Neuronal stem cell (in vitro differentiated cells): ENCODE data around the gene MANEAL.

Experiments used
- DNase-seq: peaks from one replicate; pipeline ENCODE4 v3.0.0-alpha.2; 2013; ENCODE audit warnings: low spot score
- H2AFZ ChIP-seq: one replicate; pipeline ENCODE4 v1.6.1; 2013; ENCODE audit warnings: mild to moderate bottlenecking, low read length, inconsistent platforms
- H2AK5ac ChIP-seq: 2 replicates; pipeline ENCODE4 v1.6.1; 2013; ENCODE audit warnings: low read depth, mild to moderate bottlenecking, inconsistent platforms, low read length, moderate library complexity, mixed read lengths
- H2BK120ac ChIP-seq: 2 replicates; pipeline ENCODE4 v1.6.1; 2013; ENCODE audit warnings: low read depth, mild to moderate bottlenecking, inconsistent platforms, low read length, moderate library complexity, mixed read lengths
- H2BK12ac ChIP-seq: one replicate; pipeline ENCODE4 v1.6.1; 2013; ENCODE audit warnings: low read length, inconsistent platforms
- H2BK15ac ChIP-seq: 2 replicates; pipeline ENCODE4 v1.6.1; 2013; ENCODE audit warnings: mild to moderate bottlenecking, low read length, inconsistent platforms, mixed read lengths
- H2BK5ac ChIP-seq: one replicate; pipeline ENCODE4 v1.6.1; 2013; ENCODE audit warnings: inconsistent platforms, mild to moderate bottlenecking, low read length, moderate library complexity
- H3K14ac ChIP-seq: one replicate; pipeline ENCODE4 v1.6.1; 2013; ENCODE audit warnings: low read length, inconsistent platforms
- H3K18ac ChIP-seq: 2 replicates; pipeline ENCODE4 v1.6.1; 2013; ENCODE audit warnings: low read length, inconsistent platforms
- H3K23ac ChIP-seq: 2 replicates; pipeline ENCODE4 v1.6.1; 2013; ENCODE audit warnings: low read depth, mild to moderate bottlenecking, mixed read lengths, low read length, inconsistent platforms; ENCODE audit not compliant: poor library complexity
- H3K27ac ChIP-seq: replicated peaks from 3 replicates; pipeline ENCODE4 v1.5.1; 2013; ENCODE audit warnings: low read length, inconsistent platforms
- H3K27me3 ChIP-seq, 3 experiments: 2 replicates each; pipeline ENCODE4 v1.6.1; 2013; ENCODE audit warnings: low read length in 3 of 3, mild to moderate bottlenecking in 2 of 3, inconsistent platforms in 1 of 3, low read depth in 1 of 3, mixed read lengths in 1 of 3, moderate library complexity in 1 of 3; ENCODE audit not compliant: control insufficient read depth in 3 of 3, insufficient read depth in 3 of 3
- H3K36me3 ChIP-seq, 2 donors: replicated peaks in 1 of 2; 2 replicates each; pipeline ENCODE4 v1.6.1; 2013; ENCODE audit warnings: low read length in 2 of 2; ENCODE audit not compliant: control insufficient read depth in 2 of 2, insufficient read depth in 2 of 2
- H3K4ac ChIP-seq: 2 replicates; pipeline ENCODE4 v1.6.1; 2013; ENCODE audit warnings: inconsistent platforms, mild to moderate bottlenecking, low read length, moderate library complexity
- H3K4me1 ChIP-seq, 2 donors: 1 replicate in 1 of 2; 2 replicates in 1 of 2; pipeline ENCODE4 v1.6.1; 2013; ENCODE audit warnings: low read length in 2 of 2, low read depth in 1 of 2; ENCODE audit not compliant: control insufficient read depth in 2 of 2, insufficient read depth in 1 of 2
- H3K4me2 ChIP-seq: one replicate; pipeline ENCODE4 v1.6.1; 2013; ENCODE audit warnings: mild to moderate bottlenecking, low read length, inconsistent platforms; ENCODE audit not compliant: insufficient read depth, poor library complexity, severe bottlenecking
- H3K4me3 ChIP-seq, 2 donors: 2 replicates each; pipeline ENCODE4 v1.5.1; 2013; ENCODE audit warnings: low read length in 2 of 2, mild to moderate bottlenecking in 2 of 2, inconsistent platforms in 1 of 2, moderate library complexity in 1 of 2
- H3K79me1 ChIP-seq: one replicate; pipeline ENCODE4 v1.6.1; 2013; ENCODE audit warnings: low read depth, mild to moderate bottlenecking, inconsistent platforms, low read length, moderate library complexity
- H3K9ac ChIP-seq: one replicate; pipeline ENCODE4 v1.6.1; 2013; ENCODE audit warnings: mild to moderate bottlenecking, low read depth, low read length, inconsistent platforms; ENCODE audit not compliant: poor library complexity
- H3K9me3 ChIP-seq, 2 donors: replicated peaks in 1 of 2; 2 replicates each; pipeline versions ENCODE3 to v1.6.1; 2013; ENCODE audit warnings: low read length in 2 of 2, mild to moderate bottlenecking in 2 of 2, inconsistent platforms in 1 of 2, low read depth in 1 of 2, mixed read lengths in 1 of 2, moderate library complexity in 1 of 2; ENCODE audit not compliant: control insufficient read depth in 2 of 2, insufficient read depth in 1 of 2
- H4K8ac ChIP-seq: one replicate; pipeline ENCODE4 v1.6.1; 2013; ENCODE audit warnings: low read depth, mild to moderate bottlenecking, inconsistent platforms, low read length, moderate library complexity
- H4K91ac ChIP-seq: one replicate; pipeline ENCODE4 v1.6.1; 2013; ENCODE audit warnings: low read length, low read depth, mild to moderate bottlenecking, inconsistent platforms; ENCODE audit not compliant: poor library complexity
- WGBS, 2 donors: extraction: QIAGEN DNeasy Blood & Tissue Kit; methylation state at CpG; one replicate each; pipeline ENCODE4 v1.1.7; 2013; ENCODE audit warnings: missing lambda C conversion rate in 2 of 2, mixed read lengths in 1 of 2; ENCODE audit not compliant: insufficient read length in 2 of 2, insufficient replicate concordance in 1 of 2; ENCODE audit errors: extremely low coverage in 2 of 2; 5-methylcytosine and 5-hydroxymethylcytosine counted together

MANEAL gene

GRCh38 chr1:37828410-37829074, 34.9 kb downstream of the MANEAL start:
- H3K23ac ChIP-seq = no peak overlapping the region
- no peaks in the 10 kb centered on the region for H3K4me1 ChIP-seq
- no peak overlapping the region for H2BK12ac ChIP-seq
- no peaks in the 10 kb centered on the region for H3K27me3 ChIP-seq
- H2BK120ac ChIP-seq = no peak overlapping the region
- no peak overlapping the region for H3K14ac ChIP-seq
- H2BK5ac ChIP-seq = no peak overlapping the region
- H2BK15ac ChIP-seq = no peak overlapping the region
- no peaks in the 10 kb centered on the region for H3K9me3 ChIP-seq
- H3K36me3 ChIP-seq = peaks cover 10 to 78% of the 10 kb centered on the region in 2 donors
- no peak overlapping the region for H3K9ac ChIP-seq
- no peak overlapping the region for H3K18ac ChIP-seq
- no peaks in the 10 kb centered on the region for H3K79me1 ChIP-seq
- DNase-seq = no peak
- no peak overlapping the region for H2AK5ac ChIP-seq
- no CpG with 5 or more reads among the region's 12 CpGs for WGBS, 2 donors
- no peak overlapping the region for H3K4me3 ChIP-seq
- no peak overlapping the region for H3K27ac ChIP-seq
- no peak overlapping the region for H3K4me2 ChIP-seq
- H4K8ac ChIP-seq = no peak overlapping the region
- H3K4ac ChIP-seq = no peak overlapping the region
- no peak overlapping the region for H2AFZ ChIP-seq
- H4K91ac ChIP-seq = no peak overlapping the region

- Histone ChIP-seq H3K4me3 (no peak overlapping the region), H3K79me1 (no peaks in the 10 kb centered on the region), H4K91ac (no peak overlapping the region), H3K9me3 (no peaks in the 10 kb centered on the region), H3K27me3 (no peaks in the 10 kb centered on the region), H2AK5ac (no peak overlapping the region), H3K36me3 (peaks cover 16 to 84% of the 10 kb centered on the region in 2 donors), H2AFZ (no peak overlapping the region), H3K23ac (no peak overlapping the region), H2BK120ac (no peak overlapping the region), H3K9ac (no peak overlapping the region), H3K14ac (no peak overlapping the region), H3K27ac (no peak overlapping the region), H2BK5ac (no peak overlapping the region), H2BK12ac (no peak overlapping the region), H3K4ac (no peak overlapping the region), H2BK15ac (no peak overlapping the region), H3K18ac (no peak overlapping the region), H4K8ac (no peak overlapping the region), H3K4me1 (no peaks in the 10 kb centered on the region), H3K4me2 (no peak overlapping the region)
- no peak for DNase-seq
- no CpG with 5 or more reads among the region's 4 CpGs for WGBS, 2 donors
Measured at GRCh38 chr1:37831109-37831508, 37.5 kb downstream of the MANEAL start.

- no peak overlapping the region for H4K8ac ChIP-seq
- no peaks in the 10 kb centered on the region for H3K79me1 ChIP-seq
- no peaks in the 10 kb centered on the region for H3K27me3 ChIP-seq
- DNase-seq = no peak
- no peak overlapping the region for H3K4me3 ChIP-seq
- no peak overlapping the region for H3K4me2 ChIP-seq
- no peak overlapping the region for H2BK120ac ChIP-seq
- H2BK12ac ChIP-seq = no peak overlapping the region
- peaks cover 16 to 84% of the 10 kb centered on the region in 2 donors for H3K36me3 ChIP-seq
- WGBS, 2 donors = no CpG with 5 or more reads among the region's 2 CpGs
- H3K4ac ChIP-seq = no peak overlapping the region
- no peaks in the 10 kb centered on the region for H3K4me1 ChIP-seq
- H3K9ac ChIP-seq = no peak overlapping the region
- H2BK5ac ChIP-seq = no peak overlapping the region
- no peak overlapping the region for H3K14ac ChIP-seq
- H3K27ac ChIP-seq = no peak overlapping the region
- no peak overlapping the region for H2AFZ ChIP-seq
- H3K23ac ChIP-seq = no peak overlapping the region
- H2BK15ac ChIP-seq = no peak overlapping the region
- H3K9me3 ChIP-seq = no peaks in the 10 kb centered on the region
- H4K91ac ChIP-seq = no peak overlapping the region
- H3K18ac ChIP-seq = no peak overlapping the region
- H2AK5ac ChIP-seq = no peak overlapping the region
Measured at GRCh38 chr1:37831809-37832208, 38.2 kb downstream of the MANEAL start.

GRCh38 chr1:37836788-37837187, 43.1 kb downstream of the MANEAL start:
- no peak for DNase-seq
- no CpG with 5 or more reads among the region's 3 CpGs for WGBS, 2 donors
- Histone ChIP-seq H3K23ac (no peak overlapping the region), H2BK12ac (no peak overlapping the region), H3K79me1 (peaks cover 3% of the 10 kb centered on the region), H4K91ac (no peak overlapping the region), H3K27ac (no peak overlapping the region), H3K4me1 (no peaks in the 10 kb centered on the region), H3K4ac (no peak overlapping the region), H3K9ac (no peak overlapping the region), H3K4me3 (no peak overlapping the region), H3K9me3 (no peaks in the 10 kb centered on the region), H2BK15ac (no peak overlapping the region), H2BK5ac (no peak overlapping the region), H3K27me3 (no peaks in the 10 kb centered on the region), H2AFZ (no peak overlapping the region), H3K4me2 (no peak overlapping the region), H2BK120ac (no peak overlapping the region), H2AK5ac (no peak overlapping the region), H3K14ac (no peak overlapping the region), H3K36me3 (peaks cover 25 to 91% of the 10 kb centered on the region in 2 donors), H4K8ac (no peak overlapping the region), H3K18ac (no peak overlapping the region)
